Measurements from ENCODE around the gene NT5DC1. TPM values are rescaled to one million over a fixed set of nuclear protein-coding genes. Genes with fewer than 3 reads are reported as not detected.
"Not testable (repeated sequence)": the region's sequence is repeated elsewhere in the genome, so short reads cannot be mapped to it uniquely, and the experiment has no call there.

The NT5DC1 gene
- total RNA-seq, 1 donor from 2014 or later, result 16.0 TPM

DNA sequence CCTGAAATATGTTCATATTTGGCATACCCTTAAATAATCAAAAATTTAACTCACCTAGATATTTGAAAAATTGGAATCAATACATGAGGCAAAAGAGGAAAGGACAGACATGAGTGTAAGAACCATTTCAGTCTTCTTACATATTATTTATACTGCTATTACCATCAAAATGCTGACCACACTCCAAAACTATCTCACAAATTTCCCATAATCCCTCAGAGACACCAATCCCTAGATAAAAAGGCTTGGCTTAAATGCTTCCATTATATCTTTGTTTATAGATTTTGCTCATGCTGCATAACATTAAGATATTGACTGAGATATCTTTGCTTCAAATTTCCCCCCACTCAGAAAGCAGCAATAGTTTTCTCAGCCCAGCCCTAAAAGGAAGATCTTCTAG is 11.7 kb upstream of the NT5DC1 start:
- Mint-ChIP-seq H3K36me3 (ENCODE audit: unreplicated experiment) (no peaks in the 10 kb centered on the region), H3K4me3 (ENCODE audit: unreplicated experiment) (no peak overlapping the region), H3K4me1 (ENCODE audit: unreplicated experiment) (peaks cover 14% of the 10 kb centered on the region), H3K27ac (ENCODE audit: unreplicated experiment) (no peak overlapping the region), H3K9me3 (ENCODE audit: unreplicated experiment) (no peaks in the 10 kb centered on the region), H3K27me3 (ENCODE audit: unreplicated experiment) (no peaks in the 10 kb centered on the region)
- no peak for DNase-seq (ENCODE audit: extremely low spot score, unreplicated experiment)
- TF ChIP-seq, protein P1, sequence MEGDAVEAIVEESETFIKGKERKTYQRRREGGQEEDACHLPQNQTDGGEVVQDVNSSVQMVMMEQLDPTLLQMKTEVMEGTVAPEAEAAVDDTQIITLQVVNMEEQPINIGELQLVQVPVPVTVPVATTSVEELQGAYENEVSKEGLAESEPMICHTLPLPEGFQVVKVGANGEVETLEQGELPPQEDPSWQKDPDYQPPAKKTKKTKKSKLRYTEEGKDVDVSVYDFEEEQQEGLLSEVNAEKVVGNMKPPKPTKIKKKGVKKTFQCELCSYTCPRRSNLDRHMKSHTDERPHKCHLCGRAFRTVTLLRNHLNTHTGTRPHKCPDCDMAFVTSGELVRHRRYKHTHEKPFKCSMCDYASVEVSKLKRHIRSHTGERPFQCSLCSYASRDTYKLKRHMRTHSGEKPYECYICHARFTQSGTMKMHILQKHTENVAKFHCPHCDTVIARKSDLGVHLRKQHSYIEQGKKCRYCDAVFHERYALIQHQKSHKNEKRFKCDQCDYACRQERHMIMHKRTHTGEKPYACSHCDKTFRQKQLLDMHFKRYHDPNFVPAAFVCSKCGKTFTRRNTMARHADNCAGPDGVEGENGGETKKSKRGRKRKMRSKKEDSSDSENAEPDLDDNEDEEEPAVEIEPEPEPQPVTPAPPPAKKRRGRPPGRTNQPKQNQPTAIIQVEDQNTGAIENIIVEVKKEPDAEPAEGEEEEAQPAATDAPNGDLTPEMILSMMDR (IDR thresholded peaks at IDR 0.05), result no peak

- TF ChIP-seq, protein P1 (IDR thresholded peaks at IDR 0.05), result no peak
Observed at GRCh38 chr6:116090251-116090650, 10.4 kb upstream of the NT5DC1 start.

DNA sequence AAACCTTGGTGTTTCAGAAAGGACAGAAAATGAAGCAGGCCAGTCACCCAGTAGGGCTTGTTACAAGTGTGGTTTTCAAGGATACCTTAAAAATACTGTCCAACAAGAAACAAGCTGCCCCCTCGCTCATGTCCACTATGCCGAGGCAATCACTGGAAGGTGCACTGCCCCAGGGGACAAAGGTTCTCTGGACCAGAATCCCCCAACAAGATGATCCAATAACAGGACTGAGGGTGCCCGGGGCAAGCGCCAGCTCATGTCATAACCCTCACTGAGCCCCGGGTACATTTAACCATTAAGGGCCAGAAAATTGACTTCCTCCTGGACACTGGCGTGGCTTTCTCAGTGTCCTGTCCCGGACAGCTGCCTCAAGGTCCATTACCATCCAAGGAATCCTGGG is 6.6 kb upstream of the NT5DC1 start:
- Mint-ChIP-seq H3K4me1 (ENCODE audit: unreplicated experiment) (no peaks in the 10 kb centered on the region), H3K27me3 (ENCODE audit: unreplicated experiment) (no peaks in the 10 kb centered on the region), H3K4me3 (ENCODE audit: unreplicated experiment) (no peak overlapping the region), H3K27ac (ENCODE audit: unreplicated experiment) (no peak overlapping the region), H3K9me3 (ENCODE audit: unreplicated experiment) (peaks cover 10% of the 10 kb centered on the region), H3K36me3 (ENCODE audit: unreplicated experiment) (peaks cover 2% of the 10 kb centered on the region)
- DNase-seq (ENCODE audit: extremely low spot score, unreplicated experiment), result no peak
- TF ChIP-seq, protein P1 (IDR thresholded peaks at IDR 0.05), result no peak

More at GRCh38 chr6:116090251-116090650, 10.4 kb upstream of the NT5DC1 start:
- Mint-ChIP-seq H3K4me1 (ENCODE audit: unreplicated experiment) (peaks cover 14% of the 10 kb centered on the region), H3K27me3 (ENCODE audit: unreplicated experiment) (no peaks in the 10 kb centered on the region), H3K4me3 (ENCODE audit: unreplicated experiment) (no peak overlapping the region), H3K36me3 (ENCODE audit: unreplicated experiment) (no peaks in the 10 kb centered on the region), H3K9me3 (ENCODE audit: unreplicated experiment) (no peaks in the 10 kb centered on the region), H3K27ac (ENCODE audit: unreplicated experiment) (no peak overlapping the region)
- no peak for DNase-seq (ENCODE audit: extremely low spot score, unreplicated experiment)

DNA sequence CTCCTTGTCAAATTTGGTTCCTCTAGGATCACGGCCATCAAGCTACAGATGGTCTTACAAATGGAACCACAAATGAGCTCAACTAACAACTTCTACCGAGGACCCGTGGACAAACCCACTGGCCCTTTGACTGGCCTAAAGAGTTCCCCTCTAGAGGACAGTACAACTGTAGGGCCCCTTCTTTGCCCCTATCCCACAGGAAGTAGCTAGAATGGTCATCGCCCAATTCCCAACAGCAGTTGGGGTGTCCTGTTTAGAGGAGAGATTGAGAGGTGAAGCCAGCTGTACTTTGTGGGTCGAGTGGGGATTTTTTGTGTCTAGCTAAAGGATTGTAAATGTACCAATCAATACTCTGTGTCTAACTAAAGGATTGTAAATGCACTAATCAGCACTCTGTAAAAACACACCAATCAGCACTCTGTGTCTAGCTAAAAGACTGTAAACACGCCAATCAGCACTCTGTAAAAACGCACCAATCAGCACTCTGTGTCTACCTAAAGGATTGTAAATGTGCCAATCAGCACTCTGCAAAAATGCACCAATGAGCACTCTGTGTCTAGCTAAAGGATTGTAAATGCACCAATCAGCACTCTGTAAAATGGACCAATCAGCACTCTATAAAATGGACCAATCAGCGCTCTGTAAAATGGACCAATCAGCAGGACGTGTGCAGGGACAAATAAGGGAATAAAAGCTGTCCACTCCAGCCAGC is 4.4 kb upstream of the NT5DC1 start:
- not testable (repeated sequence) for H3K27ac Mint-ChIP-seq (ENCODE audit: unreplicated experiment); DNase-seq (ENCODE audit: extremely low spot score, unreplicated experiment); H3K4me1 Mint-ChIP-seq (ENCODE audit: unreplicated experiment); H3K27me3 Mint-ChIP-seq (ENCODE audit: unreplicated experiment); H3K4me3 Mint-ChIP-seq (ENCODE audit: unreplicated experiment); H3K36me3 Mint-ChIP-seq (ENCODE audit: unreplicated experiment)
- H3K9me3 Mint-ChIP-seq (ENCODE audit: unreplicated experiment), result peaks cover 10% of the 10 kb centered on the region

DNA sequence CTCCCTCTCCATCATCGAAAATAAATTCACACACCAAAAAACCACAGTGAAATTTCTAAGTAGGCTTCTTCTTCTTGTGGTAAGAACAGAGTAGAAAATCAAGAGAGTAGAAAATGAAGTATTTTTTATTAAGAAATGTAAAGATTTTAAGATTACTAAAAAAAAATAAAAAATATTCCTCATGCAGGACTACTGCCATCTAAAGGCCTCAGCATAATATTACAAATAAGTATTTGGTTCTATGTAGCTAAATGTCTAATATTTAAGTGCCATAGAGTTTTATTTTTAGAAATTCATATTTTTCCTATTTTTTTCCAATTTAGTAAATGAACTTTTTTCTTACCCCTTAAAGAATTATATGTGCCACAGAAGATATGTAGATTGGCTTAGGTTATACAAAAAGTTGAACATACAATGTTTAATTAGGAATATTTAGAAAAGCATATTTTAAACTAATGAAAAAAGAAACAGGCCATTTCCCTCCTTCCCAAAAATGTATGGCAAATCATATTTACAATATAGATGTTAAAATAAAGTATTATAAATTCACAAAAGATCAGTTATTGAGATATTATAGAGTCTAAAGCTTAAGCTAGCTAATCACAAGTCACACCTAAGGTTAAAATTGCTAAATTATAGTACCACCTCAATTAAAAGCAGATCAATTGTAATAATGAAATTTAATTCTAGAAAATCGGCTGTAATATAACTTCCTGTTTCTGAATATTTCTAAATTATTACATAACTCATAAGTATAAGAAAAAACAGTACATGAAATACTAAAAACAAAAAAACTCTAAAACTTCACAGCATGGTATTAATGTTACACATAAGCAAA is 3.5 kb upstream of the NT5DC1 start:
- no peak for DNase-seq (ENCODE audit: extremely low spot score, unreplicated experiment)
- Mint-ChIP-seq H3K36me3 (ENCODE audit: unreplicated experiment) (peaks cover 2% of the 10 kb centered on the region), H3K9me3 (ENCODE audit: unreplicated experiment) (peaks cover 10% of the 10 kb centered on the region), H3K27me3 (ENCODE audit: unreplicated experiment) (no peaks in the 10 kb centered on the region), H3K4me3 (ENCODE audit: unreplicated experiment) (no peak overlapping the region), H3K4me1 (ENCODE audit: unreplicated experiment) (peaks cover 16% of the 10 kb centered on the region), H3K27ac (ENCODE audit: unreplicated experiment) (no peak overlapping the region)
- TF ChIP-seq, protein P1 (IDR thresholded peaks at IDR 0.05), result peak; percentile 68
